Measurements from ENCODE around the gene SSBP2. TPM values are rescaled to one million over a fixed set of nuclear protein-coding genes. Genes with fewer than 3 reads are reported as not detected.
"Not testable (repeated sequence)": the region's sequence is repeated elsewhere in the genome, so short reads cannot be mapped to it uniquely, and the experiment has no call there.

SSBP2 gene
- total RNA-seq, 1 donor from 2014 or later, result 26.7 TPM

DNA sequence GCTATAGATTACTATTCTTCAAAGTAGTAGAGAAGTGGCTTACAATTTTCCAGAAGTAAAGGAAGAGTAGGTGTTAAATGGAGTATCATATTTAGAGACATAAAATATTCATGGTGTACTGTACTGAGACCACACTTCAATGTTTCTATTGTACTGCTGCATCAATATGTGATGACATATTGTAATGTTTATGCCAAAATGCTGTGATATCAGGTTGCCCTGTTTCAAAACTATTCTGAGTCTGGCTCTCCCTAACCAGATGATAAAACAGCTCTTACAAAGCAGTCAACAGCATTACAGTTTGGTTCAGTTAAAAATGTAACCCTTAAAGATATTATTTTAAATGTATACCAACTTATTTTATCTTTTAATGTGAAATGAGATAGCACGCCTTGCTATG lies 326.2 kb downstream of the SSBP2 start:
- no peak for ATAC-seq

- no peak for ATAC-seq
Observed at GRCh38 chr5:81422671-81423070, 328.2 kb downstream of the SSBP2 start.

- peak; percentile 96 for ATAC-seq
Observed at GRCh38 chr5:81420039-81420667, 330.7 kb downstream of the SSBP2 start.

- no peak for ATAC-seq
Observed at GRCh38 chr5:81418606-81419005, 332.3 kb downstream of the SSBP2 start.

DNA sequence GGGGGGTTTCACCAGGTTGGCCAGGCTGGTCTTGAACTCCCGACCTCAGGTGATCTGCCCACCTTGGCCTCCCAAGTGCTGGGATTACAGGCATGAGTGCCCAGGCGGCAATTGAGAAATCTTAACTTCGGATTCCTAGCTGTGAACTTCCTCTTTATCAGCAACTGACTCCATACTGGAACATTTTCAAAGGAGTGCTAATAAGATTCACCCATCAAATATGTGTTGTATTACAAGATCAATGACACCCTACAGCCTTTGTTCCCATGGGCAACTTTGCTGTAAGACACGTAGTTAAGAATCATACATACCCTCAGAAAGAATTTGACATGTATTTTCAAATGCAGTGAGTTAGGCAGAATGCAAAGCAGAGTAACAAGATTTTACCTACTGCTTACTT lies 333.8 kb downstream of the SSBP2 start:
- ATAC-seq, result no peak

GRCh38 chr5:81409896-81410295 lies 341.0 kb downstream of the SSBP2 start:
- ATAC-seq, result no peak

GRCh38 chr5:81409361-81409760 lies 341.5 kb downstream of the SSBP2 start:
- no peak for ATAC-seq

DNA sequence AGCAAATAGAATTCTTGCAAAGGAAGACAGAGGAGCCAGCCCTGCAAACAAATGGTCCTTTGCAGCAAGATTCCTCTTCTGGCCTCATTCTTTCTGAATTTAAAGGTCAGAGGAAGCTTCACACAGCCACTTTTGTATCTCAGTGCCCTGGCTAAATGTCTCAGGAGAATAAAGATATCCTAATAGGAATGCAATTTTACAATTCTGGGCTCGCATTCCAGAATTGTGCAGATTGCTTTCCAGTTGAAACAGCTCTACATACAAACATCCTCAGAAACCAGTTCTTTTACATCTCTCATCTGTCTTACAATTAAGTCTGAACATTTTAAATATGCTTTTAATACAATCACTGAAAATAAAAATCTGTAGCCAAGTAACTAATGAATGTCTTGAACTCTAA lies 342.4 kb downstream of the SSBP2 start:
- ATAC-seq, result no peak

- not testable (repeated sequence) for ATAC-seq
Observed at GRCh38 chr5:81407811-81408210, 343.1 kb downstream of the SSBP2 start.

DNA sequence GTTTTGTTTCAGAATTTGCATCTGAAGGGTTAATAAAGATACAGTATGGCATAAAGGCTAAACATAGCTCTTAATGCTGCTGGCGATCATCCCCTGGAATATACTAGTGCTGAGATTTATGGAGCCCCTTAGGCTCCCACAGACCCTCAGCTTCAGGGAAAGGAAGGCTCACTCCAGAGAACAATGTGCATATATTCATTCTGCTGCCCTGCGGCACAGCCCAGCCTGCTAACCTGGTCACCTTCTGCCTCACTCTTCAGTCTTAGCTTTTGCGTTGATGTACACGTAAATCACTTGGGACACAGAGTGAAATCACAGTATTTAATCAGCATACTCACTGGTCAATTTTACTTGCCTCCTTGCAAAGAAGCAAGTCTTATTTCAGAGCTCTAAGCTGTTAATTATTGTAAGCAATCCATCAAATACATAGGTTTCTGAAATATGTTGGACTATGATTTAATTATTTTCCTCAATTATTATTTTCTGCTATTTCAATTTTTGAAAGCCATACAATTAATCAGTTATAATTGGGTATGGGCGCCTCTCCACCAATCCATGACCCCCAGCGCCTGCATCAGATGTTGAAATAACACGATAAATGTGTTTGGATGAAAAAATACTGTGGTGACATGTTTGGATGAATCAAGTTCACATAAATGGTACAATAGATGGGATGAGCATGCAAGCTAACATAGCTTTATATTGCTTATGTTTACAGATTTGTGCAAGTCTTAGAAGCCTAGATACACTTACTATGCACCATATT lies 345.6 kb downstream of the SSBP2 start:
- ATAC-seq, result no peak

DNA sequence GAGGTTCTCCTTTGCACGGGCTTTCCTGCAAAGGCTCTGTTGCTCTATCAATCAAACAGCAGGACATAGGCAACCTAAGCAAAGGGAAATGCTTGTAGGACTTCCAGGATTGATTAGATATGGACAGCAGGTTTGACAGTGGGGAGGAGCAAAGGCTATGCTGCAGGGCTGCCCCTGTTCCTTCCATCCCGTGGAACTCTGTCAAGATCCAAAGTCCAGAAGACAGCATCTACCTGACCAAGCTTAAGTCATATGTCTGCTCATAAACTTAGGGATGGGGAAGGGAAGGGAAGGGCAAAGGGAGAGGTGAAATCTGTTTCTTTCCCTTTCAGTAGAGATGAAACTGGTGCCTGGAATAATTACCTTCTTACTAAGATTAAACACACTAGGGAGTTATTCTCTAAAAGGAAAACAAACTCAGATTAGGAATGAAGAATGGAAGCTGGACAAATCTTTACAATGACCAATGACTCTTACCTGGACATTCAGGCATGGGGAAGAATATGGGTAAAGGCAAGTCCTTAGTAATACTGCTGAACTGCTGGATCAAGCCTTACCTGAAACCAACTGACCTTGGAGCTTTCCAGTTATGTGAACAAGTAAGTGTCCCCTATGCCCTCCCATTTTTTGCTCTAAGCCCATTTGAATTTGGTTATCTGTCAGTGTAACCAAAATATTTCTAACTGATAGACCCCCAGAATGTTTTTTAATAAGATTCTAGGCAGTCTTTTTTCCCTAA lies 348.5 kb downstream of the SSBP2 start:
- ATAC-seq, result no peak

GRCh38 chr5:81401266-81401665 lies 349.6 kb downstream of the SSBP2 start:
- ATAC-seq, result peak; percentile 20

DNA sequence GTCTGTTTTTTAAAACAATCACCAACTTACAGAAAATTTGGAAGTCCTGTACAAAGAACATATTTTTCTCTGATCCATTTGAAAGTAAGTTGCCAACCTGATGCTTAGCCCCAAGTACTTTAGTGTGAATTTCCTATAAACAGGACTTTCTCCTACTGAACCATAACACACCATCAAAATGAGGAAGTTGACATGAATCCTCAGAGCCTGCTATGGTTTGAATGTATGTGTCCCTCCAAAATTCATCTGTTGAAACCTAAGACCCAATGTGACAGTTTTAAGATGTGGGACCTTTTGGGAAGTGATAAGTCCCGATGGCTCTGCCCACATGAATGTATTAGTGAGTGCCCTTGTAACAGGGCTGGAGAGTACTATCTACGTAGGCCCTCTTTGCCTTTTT lies 350.5 kb downstream of the SSBP2 start:
- ATAC-seq, result no peak

- ATAC-seq, result no peak
Observed at GRCh38 chr5:81398741-81399140, 352.2 kb downstream of the SSBP2 start.

DNA sequence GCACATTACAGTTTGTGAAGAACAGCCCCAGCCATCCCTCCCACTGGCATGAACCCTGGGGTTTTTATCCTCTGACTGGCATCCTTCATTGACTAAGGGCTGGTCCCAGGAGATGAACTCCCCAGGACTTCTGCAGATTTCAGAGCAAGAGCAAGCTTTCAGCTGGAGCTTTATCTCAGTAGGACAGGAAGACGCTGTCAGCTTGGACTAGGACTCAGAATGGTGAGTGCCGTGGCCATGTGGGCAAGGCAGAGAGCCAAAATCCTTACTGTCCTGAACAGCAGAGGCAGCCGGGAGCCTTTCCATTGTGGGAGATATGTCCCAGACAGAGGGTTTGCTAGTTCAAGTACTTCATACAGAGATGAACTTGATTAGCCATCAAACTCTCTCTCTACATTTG lies 353.7 kb downstream of the SSBP2 start:
- ATAC-seq, result no peak

DNA sequence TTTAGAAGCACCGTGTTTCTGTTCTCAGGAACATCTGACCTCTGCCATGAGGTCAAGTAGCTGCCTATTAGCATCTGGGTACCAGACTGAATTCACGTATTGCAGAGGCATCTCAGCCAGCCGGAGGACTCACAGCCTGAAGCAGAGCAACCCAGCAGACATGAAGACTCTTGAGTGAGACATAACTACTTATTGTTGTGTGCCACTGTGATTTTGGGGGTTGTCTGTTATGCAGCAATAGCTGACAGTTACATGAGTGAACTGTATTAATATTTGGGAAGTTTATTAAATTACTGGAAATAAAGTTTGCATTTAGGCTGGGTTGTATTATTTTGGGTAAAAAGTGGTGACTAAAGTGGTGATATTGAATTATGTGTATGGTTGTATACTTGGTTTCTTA lies 355.6 kb downstream of the SSBP2 start:
- no peak for ATAC-seq

DNA sequence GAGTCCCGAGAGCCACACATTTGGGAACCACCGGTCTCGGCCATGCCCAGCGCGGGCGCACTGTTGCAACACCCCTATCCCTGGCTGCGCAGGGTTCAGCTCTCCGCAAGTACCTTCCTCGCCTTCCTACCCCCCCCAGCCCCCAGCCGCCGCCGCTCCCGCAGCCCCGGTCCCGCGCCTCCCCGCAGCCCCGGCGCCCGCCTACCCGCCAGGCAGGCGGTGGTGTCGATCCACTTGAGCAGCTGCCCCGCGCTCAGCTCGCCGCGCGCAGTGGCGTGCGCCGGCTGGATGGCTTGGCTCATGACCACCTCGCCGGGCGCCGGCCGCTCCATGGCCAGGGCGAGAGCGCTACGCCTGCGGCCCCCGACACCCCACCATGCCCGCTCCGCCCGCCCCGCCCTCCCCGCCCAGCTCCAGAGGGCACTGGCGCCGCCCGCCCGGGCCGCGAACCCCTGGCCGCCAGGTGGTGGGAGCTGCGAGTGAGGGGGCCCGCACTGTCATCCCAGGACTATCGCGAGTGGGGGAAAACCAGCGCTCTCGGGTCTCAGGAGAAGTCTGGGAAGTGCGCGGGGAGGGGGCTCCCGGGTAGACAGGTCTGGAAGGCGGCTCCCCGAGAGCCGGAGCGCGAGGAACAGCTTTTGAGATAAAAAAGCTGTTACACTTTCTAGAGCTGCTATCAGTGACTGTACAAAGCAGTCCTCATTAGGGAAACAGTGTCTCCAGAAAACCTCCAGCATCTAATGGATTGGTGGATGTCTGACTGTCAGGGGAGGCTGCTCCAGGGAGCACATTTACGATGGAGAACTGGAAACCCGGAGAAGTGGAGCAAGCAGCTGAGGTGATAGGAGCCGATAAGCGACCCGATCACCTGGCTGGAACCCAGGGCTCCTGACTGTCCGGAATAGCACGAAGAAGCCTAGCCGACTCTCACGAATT lies 356.8 kb downstream of the SSBP2 start, which contains the start of gene ACOT12:
Gene ACOT12 (minus strand): TSS at position 352 of the 936 bp plus-strand sequence. CDS start 20 bp downstream, at position 332.
- ATAC-seq, result peak; percentile 20

- no peak for ATAC-seq
Observed at GRCh38 chr5:81393430-81393782, 357.5 kb downstream of the SSBP2 start.

GRCh38 chr5:81389025-81389424 lies 361.9 kb downstream of the SSBP2 start:
- no peak for ATAC-seq

GRCh38 chr5:81388169-81388568 lies 362.7 kb downstream of the SSBP2 start:
- no peak for ATAC-seq

DNA sequence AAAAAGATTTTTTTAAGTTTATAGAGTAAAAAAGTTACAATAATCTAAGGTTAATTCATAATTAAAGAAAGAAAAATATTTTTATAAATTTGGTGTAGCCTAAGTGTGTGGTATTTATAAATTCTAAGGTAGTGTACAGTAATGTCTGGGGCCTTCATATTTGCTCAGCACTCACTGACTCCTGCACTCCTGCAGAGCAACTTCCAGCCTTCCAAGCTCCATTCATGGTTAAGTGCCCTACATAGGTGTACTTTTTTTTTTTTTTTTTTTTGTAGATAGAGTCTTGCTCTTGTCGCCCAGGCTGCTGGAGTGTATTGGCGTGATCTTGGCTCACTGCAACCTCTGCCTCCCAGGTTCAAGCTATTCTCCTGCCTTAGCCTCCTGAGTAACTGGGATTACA lies 367.0 kb downstream of the SSBP2 start:
- no peak for ATAC-seq

- no peak for ATAC-seq
Observed at GRCh38 chr5:81371354-81371876, 379.5 kb downstream of the SSBP2 start.
